Parathyroid adenoma (tissue), 2 donors: ENCODE measurements around the gene SVIL.

ENCODE experiments used
- H2AFZ ChIP-seq: fragments of 300-600 bp; sonication (generic); one replicate; pipeline ENCODE4 v1.7.0; 2017; ENCODE audit warnings: antibody characterized with exemption, mild to moderate bottlenecking
- H3K27ac ChIP-seq: fragments of 300-600 bp; sonication (generic); one replicate; pipeline ENCODE4 v1.7.0; 2017
- H3K27me3 ChIP-seq: fragments of 300-600 bp; sonication (generic); one replicate; pipeline ENCODE4 v1.7.0; 2017; ENCODE audit warnings: low read length; ENCODE audit not compliant: control insufficient read depth, insufficient read depth
- H3K36me3 ChIP-seq: fragments of 300-600 bp; sonication (generic); one replicate; pipeline ENCODE4 v1.7.0; 2017; ENCODE audit warnings: low read length; ENCODE audit not compliant: control insufficient read depth, insufficient read depth
- H3K4me1 ChIP-seq: fragments of 300-600 bp; sonication (generic); one replicate; pipeline ENCODE4 v1.7.0; 2017; ENCODE audit warnings: control low read depth
- H3K4me2 ChIP-seq: fragments of 300-600 bp; sonication (generic); one replicate; pipeline ENCODE4 v1.7.0; 2017; ENCODE audit warnings: low read length
- H3K4me3 ChIP-seq: fragments of 300-600 bp; sonication (generic); one replicate; pipeline ENCODE4 v1.7.0; 2017; ENCODE audit warnings: low read depth, low read length
- H3K79me2 ChIP-seq: fragments of 300-600 bp; sonication (generic); one replicate; pipeline ENCODE4 v1.7.0; 2017; ENCODE audit warnings: control low read depth
- H3K9ac ChIP-seq: fragments of 300-600 bp; sonication (generic); one replicate; pipeline ENCODE4 v1.7.0; 2017; ENCODE audit warnings: mild to moderate bottlenecking
- H3K9me3 ChIP-seq: fragments of 300-600 bp; sonication (generic); one replicate; pipeline ENCODE4 v1.7.0; 2017; ENCODE audit warnings: low read length; ENCODE audit not compliant: control insufficient read depth
- TF ChIP-seq, protein P1 (sequence below): fragments of 300-600 bp; sonication (generic); IDR thresholded peaks from one replicate; pipeline ENCODE4 v1.7.0; 2017; ENCODE audit warnings: antibody characterized with exemption, mild to moderate bottlenecking
- donor health status: primary hyperparathyroidism.

SVIL gene

DNA sequence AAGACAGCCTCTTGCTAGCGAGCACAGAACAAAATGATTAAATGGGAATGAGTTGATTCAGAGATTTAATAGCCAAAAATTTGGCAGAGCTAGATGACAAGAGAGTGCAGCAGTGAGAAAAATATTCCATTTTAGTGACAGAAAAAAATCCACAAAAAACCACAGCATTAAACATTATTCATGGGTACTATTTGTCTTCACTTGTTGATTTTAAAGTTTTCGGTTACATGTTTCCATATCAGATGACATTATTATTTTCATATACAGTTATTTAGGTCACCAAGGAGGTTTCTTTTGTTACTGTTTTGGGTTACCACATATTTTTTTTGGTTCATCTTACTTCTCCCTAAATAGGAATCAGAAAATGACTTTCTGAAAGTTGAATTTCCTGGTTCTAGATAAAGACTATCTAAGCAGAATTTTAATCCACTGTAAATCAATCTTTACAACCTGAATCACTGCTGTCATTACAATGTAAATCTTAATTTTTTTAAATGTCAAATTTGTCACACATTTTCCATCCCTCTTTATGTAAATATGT is 87.9 kb downstream of the SVIL start:
- H3K27ac ChIP-seq = no peak overlapping the region

DNA sequence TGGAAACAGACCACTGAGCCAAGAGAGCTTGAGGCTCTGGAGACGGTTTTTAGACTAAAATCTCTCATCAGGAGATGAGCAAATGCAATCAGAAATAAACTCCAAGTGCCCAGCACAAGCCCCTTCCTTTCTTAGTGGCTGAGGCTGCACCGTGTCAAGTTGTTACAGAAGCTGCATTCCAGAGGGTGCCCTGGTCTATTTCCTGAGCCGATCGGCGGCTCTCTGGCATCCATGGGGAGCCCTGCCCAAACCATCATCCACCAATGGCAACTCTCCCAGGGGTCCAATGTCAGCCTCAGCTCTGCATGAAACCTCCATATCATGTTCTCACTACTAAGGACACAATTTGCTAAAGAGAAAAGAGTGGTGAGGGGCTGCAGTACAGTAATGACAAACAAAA is 89.6 kb downstream of the SVIL start:
- H3K79me2 ChIP-seq = no peaks in the 10 kb centered on the region
- no peaks in the 10 kb centered on the region for H3K36me3 ChIP-seq
- no peak overlapping the region for H3K9ac ChIP-seq
- no peaks in the 10 kb centered on the region for H3K27me3 ChIP-seq
- no peaks in the 10 kb centered on the region for H3K9me3 ChIP-seq
- H3K4me1 ChIP-seq = peaks cover 2% of the 10 kb centered on the region
- H3K27ac ChIP-seq = no peak overlapping the region
- TF ChIP-seq, protein P1, sequence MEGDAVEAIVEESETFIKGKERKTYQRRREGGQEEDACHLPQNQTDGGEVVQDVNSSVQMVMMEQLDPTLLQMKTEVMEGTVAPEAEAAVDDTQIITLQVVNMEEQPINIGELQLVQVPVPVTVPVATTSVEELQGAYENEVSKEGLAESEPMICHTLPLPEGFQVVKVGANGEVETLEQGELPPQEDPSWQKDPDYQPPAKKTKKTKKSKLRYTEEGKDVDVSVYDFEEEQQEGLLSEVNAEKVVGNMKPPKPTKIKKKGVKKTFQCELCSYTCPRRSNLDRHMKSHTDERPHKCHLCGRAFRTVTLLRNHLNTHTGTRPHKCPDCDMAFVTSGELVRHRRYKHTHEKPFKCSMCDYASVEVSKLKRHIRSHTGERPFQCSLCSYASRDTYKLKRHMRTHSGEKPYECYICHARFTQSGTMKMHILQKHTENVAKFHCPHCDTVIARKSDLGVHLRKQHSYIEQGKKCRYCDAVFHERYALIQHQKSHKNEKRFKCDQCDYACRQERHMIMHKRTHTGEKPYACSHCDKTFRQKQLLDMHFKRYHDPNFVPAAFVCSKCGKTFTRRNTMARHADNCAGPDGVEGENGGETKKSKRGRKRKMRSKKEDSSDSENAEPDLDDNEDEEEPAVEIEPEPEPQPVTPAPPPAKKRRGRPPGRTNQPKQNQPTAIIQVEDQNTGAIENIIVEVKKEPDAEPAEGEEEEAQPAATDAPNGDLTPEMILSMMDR = no peak
- no peak overlapping the region for H3K4me2 ChIP-seq
- H3K4me3 ChIP-seq = no peak overlapping the region
- no peak overlapping the region for H2AFZ ChIP-seq

More for the DNA sequence above, 87.9 kb downstream of the SVIL start:
- H3K9ac ChIP-seq = no peak overlapping the region
- TF ChIP-seq, protein P1 = no peak
- peaks cover 2% of the 10 kb centered on the region for H3K4me1 ChIP-seq
- no peaks in the 10 kb centered on the region for H3K27me3 ChIP-seq
- no peak overlapping the region for H2AFZ ChIP-seq
- no peaks in the 10 kb centered on the region for H3K9me3 ChIP-seq
- H3K4me2 ChIP-seq = no peak overlapping the region
- no peak overlapping the region for H3K4me3 ChIP-seq
- no peaks in the 10 kb centered on the region for H3K36me3 ChIP-seq
- no peaks in the 10 kb centered on the region for H3K79me2 ChIP-seq

DNA sequence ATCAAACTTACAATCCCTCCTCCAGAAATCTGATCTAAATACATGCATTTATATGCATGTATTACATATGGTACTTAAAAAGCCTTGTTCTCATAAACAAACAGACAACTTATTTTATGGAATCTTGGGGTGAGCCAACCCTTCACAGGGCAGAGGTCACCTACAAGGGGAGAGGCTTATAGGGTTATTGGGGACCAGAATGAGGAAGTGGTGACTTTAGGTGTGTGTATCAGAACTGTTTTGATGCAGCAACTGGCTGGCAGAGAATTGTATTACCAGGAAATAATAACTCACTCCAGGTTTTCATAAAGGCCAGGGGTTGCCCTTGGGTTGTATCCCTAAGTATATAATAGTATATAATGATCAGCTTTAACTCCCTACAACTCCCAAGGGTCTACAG is 91.1 kb downstream of the SVIL start:
- no peak overlapping the region for H3K4me2 ChIP-seq
- TF ChIP-seq, protein P1 = no peak
- no peak overlapping the region for H3K27ac ChIP-seq
- no peaks in the 10 kb centered on the region for H3K79me2 ChIP-seq
- no peak overlapping the region for H3K9ac ChIP-seq
- peaks cover 2% of the 10 kb centered on the region for H3K4me1 ChIP-seq
- H3K27me3 ChIP-seq = no peaks in the 10 kb centered on the region
- no peaks in the 10 kb centered on the region for H3K36me3 ChIP-seq
- no peak overlapping the region for H3K4me3 ChIP-seq
- H2AFZ ChIP-seq = no peak overlapping the region
- no peaks in the 10 kb centered on the region for H3K9me3 ChIP-seq

DNA sequence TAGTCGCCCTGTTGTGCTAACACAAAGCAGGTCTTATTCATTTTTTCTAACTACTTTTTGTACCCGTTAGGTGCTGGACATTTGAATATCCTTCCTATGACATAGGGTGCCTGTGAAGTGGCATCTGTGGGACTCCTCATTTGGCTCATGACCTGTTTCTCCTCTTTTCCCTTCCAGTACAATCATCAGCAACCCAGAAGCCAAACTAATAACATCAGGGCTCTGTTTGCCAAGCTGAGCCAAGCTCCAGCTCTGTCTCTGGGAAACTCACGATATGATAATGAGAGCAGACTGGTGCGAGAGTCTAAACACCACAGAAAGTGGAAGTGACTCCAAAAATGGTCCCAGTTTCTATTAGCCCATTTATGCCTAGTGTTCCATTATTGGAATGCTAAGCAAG is 92.0 kb downstream of the SVIL start:
- Histone ChIP-seq H3K27me3 (no peaks in the 10 kb centered on the region), H3K79me2 (peaks cover 8% of the 10 kb centered on the region), H3K9me3 (no peaks in the 10 kb centered on the region), H3K4me3 (no peak overlapping the region), H3K36me3 (no peaks in the 10 kb centered on the region), H3K4me2 (no peak overlapping the region), H2AFZ (no peak overlapping the region), H3K4me1 (no peaks in the 10 kb centered on the region), H3K27ac (no peak overlapping the region), H3K9ac (no peak overlapping the region)
- TF ChIP-seq, protein P1 = no peak

DNA sequence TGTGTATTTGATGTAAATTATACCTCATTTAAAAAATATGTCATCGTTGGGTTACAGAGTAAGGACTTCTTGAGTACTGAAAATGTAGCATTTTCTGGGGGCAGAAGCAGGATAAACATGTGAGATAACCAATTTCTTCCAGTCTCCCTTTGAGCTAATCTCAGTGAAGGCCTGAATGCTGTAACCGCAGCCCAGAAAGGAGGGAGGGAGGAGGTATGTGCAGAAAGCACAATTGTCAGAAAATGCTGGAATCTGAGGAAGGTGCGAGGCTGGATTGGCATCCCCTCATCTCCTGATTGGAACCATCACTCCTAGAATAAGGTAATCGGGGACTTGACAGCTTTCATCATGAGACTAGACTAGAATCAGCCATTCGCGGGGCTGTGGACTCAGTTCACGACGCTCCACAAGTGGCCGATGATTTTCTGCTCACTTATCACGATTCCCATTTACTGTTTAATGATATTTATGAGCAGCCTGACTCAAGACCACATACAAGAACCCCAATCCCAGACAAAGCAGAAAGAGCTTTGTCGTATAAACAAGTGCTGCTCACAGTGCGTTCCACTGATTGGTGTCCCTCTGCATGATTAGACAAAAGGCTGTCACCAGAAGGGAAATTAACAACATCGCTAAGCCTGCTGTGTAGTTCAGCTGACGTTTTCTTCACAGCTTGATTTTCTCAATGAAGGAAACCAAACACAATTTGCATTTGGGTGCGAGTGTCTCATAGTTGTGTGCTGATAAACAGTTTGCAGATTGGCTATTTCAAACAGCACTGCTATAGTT is 93.2 kb downstream of the SVIL start:
- H3K9me3 ChIP-seq = no peaks in the 10 kb centered on the region
- no peak overlapping the region for H3K27ac ChIP-seq
- no peak overlapping the region for H3K4me2 ChIP-seq
- H2AFZ ChIP-seq = no peak overlapping the region
- H3K79me2 ChIP-seq = peaks cover 8% of the 10 kb centered on the region
- TF ChIP-seq, protein P1 = no peak
- H3K36me3 ChIP-seq = no peaks in the 10 kb centered on the region
- H3K9ac ChIP-seq = no peak overlapping the region
- no peaks in the 10 kb centered on the region for H3K4me1 ChIP-seq
- H3K27me3 ChIP-seq = no peaks in the 10 kb centered on the region
- no peak overlapping the region for H3K4me3 ChIP-seq
